Caco-2 (cell line): ENCODE data around the gene NRXN2. TPM values are rescaled to one million over a fixed set of nuclear protein-coding genes. Genes with fewer than 3 reads are reported as not detected.

Experiments used
- BruUV-seq: library from RNA; stranded (reverse); fragments of 400-500 nt; replicated peaks from 2 replicates; lab custom pipeline; 2021; lab: Mats Ljungman, UMichigan
- CTCF ChIA-PET: fragments of 300-600 bp; sonication (Branson Sonifier 250); formaldehyde crosslinking; loops from one replicate; lab custom pipeline; 2022; ENCODE audit warnings: antibody characterized with exemption; lab: Charles Lee
- POLR2A ChIA-PET: fragments of 300-600 bp; sonication (Branson Sonifier 250); formaldehyde crosslinking; loops from one replicate; lab custom pipeline; 2022; ENCODE audit warnings: antibody characterized with exemption; lab: Charles Lee
- DNase-seq, 2 experiments: peaks; one replicate each; pipeline versions ENCODE4 v3.0.0 to v3.0.0-alpha.2; 2020 to 2022
- H3K27me3 ChIP-seq: replicated peaks from 2 replicates; pipeline ENCODE4 v1.6.0; 2011; ENCODE audit warnings: low read length; ENCODE audit not compliant: control insufficient read depth, insufficient read depth
- H3K36me3 ChIP-seq: 2 replicates; pipeline ENCODE4 v1.5.1; 2011; ENCODE audit warnings: low read length; ENCODE audit not compliant: control insufficient read depth, insufficient read depth
- H3K4me1 ChIP-seq: fragments of 250-450 bp; sonication (Bioruptor Pico); 2 replicates; pipeline ENCODE4 v1.5.1; 2020; ENCODE audit warnings: mild to moderate bottlenecking
- H3K4me3 ChIP-seq: 2 replicates; pipeline ENCODE4 v1.5.1; 2011; ENCODE audit warnings: low read depth, mild to moderate bottlenecking, control low read depth, low read length
- H3K9me3 ChIP-seq: fragments of 250-450 bp; sonication (Bioruptor Pico); 2 replicates; pipeline ENCODE4 v1.5.1; 2020; ENCODE audit warnings: mild to moderate bottlenecking, moderate library complexity
- H3K27ac Mint-ChIP-seq: one replicate; pipeline ENCODE4 v1.8.0; 2022; ENCODE audit warnings: mixed read lengths; ENCODE audit not compliant: unreplicated experiment
- H3K27me3 Mint-ChIP-seq: one replicate; pipeline ENCODE4 v1.8.0; 2022; ENCODE audit warnings: mixed read lengths; ENCODE audit not compliant: insufficient read depth, unreplicated experiment
- H3K36me3 Mint-ChIP-seq: one replicate; pipeline ENCODE4 v1.8.0; 2022; ENCODE audit warnings: mild to moderate bottlenecking, mixed read lengths; ENCODE audit not compliant: insufficient read depth, unreplicated experiment
- H3K4me1 Mint-ChIP-seq: one replicate; pipeline ENCODE4 v1.8.0; 2022; ENCODE audit warnings: low read depth, mixed read lengths; ENCODE audit not compliant: unreplicated experiment
- H3K4me3 Mint-ChIP-seq: one replicate; pipeline ENCODE4 v1.8.0; 2022; ENCODE audit warnings: mild to moderate bottlenecking, moderate library complexity, mixed read lengths; ENCODE audit not compliant: unreplicated experiment
- H3K9me3 Mint-ChIP-seq: one replicate; pipeline ENCODE4 v1.8.0; 2022; ENCODE audit warnings: mixed read lengths; ENCODE audit not compliant: unreplicated experiment
- intact Hi-C: fragments of 100-400 bp; cut with micrococcal nuclease; formaldehyde crosslinking; loops from one replicate; pipeline ENCODE4 v1.10.0; 2022; ENCODE audit not compliant: unreplicated experiment
- total RNA-seq: library from RNA; stranded (reverse); gene quantifications from 2 replicates; pipeline ENCODE4 v1.2.3, GENCODE V29; 2022
- TF ChIP-seq, protein P1 (sequence below), 2 experiments: fragments of 200-600 bp in 1 of 2; IDR thresholded peaks; 1 replicate in 1 of 2; 2 replicates in 1 of 2; pipeline versions ENCODE4 v1.5.1 to v1.8.0; 2011 to 2022; ENCODE audit warnings: antibody characterized with exemption in 1 of 2, control low read depth in 1 of 2, inconsistent platforms in 1 of 2, low read depth in 1 of 2, low read length in 1 of 2, mild to moderate bottlenecking in 1 of 2, moderate library complexity in 1 of 2; ENCODE audit not compliant: insufficient read depth in 1 of 2, severe bottlenecking in 1 of 2, unreplicated experiment in 1 of 2

The NRXN2 gene
- total RNA-seq, 1 experiment from 2014 or later: 7.6 TPM

DNA sequence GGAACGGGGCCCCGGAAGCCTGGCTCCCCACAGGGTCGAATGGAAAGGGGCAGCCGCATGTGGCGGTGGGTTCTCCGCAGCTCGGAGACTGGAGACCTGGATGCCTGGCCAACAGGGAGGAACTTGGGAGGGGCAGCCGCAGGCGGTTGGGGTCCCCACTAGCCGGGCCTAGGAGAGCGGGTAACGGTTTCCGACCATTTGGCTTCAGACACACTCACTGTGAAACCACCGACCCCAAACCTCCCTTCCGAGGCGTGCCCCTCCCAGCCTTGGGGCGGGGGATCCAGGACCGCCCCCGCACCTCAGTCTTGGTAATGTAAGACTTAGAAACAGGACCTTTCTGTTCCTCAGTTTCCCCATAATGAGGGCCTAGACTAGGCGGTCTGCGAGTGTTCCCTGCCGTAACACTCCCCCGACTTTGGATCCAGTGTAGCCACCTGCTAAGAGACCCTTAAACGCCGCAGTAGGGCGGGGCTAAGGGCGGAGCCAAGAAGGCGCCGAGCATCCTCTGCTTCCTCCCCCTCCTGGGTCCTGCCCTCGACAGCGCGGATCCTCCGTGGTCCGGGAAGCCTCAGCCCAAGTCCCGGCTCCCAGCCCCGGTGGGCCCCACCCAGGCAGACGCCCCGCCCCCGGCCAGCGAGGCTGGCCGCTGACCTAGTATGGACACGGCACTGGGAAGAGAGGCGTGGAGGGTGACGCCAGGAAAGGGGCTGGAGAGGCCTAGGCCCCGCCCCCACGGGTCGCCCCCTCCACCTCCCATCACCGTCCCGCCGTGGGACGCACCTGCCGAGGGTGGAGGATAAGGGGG lies 22.7 kb upstream of the NRXN2 start:
- Mint-ChIP-seq H3K4me1 (peaks cover 9% of the 10 kb centered on the region), H3K9me3 (no peaks in the 10 kb centered on the region), H3K27me3 (peaks cover 6% of the 10 kb centered on the region), H3K27ac (no peak overlapping the region), H3K4me3 (peak overlapping the region; percentile 65), H3K36me3 (peaks cover 11% of the 10 kb centered on the region)
- H3K4me3 ChIP-seq: peak overlapping the region; percentile 59; the same call in 1 of the 2 replicates
- POLR2A ChIA-PET: no interaction called here
- CTCF ChIA-PET: interaction anchor here (0.6 to 1.4 kb wide), 3 partner anchors 57 to 504 kb away, joined by 3 to 5 read pairs (median 3); no protein-coding TSS in a partner anchor
- intact Hi-C loops: no loop called here
- no peaks in the 10 kb centered on the region for H3K36me3 ChIP-seq
- BruUV-seq: no TSS peak
- TF ChIP-seq, protein P1, sequence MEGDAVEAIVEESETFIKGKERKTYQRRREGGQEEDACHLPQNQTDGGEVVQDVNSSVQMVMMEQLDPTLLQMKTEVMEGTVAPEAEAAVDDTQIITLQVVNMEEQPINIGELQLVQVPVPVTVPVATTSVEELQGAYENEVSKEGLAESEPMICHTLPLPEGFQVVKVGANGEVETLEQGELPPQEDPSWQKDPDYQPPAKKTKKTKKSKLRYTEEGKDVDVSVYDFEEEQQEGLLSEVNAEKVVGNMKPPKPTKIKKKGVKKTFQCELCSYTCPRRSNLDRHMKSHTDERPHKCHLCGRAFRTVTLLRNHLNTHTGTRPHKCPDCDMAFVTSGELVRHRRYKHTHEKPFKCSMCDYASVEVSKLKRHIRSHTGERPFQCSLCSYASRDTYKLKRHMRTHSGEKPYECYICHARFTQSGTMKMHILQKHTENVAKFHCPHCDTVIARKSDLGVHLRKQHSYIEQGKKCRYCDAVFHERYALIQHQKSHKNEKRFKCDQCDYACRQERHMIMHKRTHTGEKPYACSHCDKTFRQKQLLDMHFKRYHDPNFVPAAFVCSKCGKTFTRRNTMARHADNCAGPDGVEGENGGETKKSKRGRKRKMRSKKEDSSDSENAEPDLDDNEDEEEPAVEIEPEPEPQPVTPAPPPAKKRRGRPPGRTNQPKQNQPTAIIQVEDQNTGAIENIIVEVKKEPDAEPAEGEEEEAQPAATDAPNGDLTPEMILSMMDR (IDR thresholded peaks at IDR 0.05; ENCODE audit: insufficient read depth in 1 of 2, low read depth in 1 of 2, low read length in 1 of 2, severe bottlenecking in 1 of 2, unreplicated experiment in 1 of 2): no peak
- peaks cover 38% of the 10 kb centered on the region for H3K4me1 ChIP-seq
- no peaks in the 10 kb centered on the region for H3K27me3 ChIP-seq
- H3K9me3 ChIP-seq: no peaks in the 10 kb centered on the region
- no peak for DNase-seq

GRCh38 chr11:64745189-64745520 lies 22.2 kb upstream of the NRXN2 start:
- no peak overlapping the region for H3K27ac Mint-ChIP-seq
- peak in 1 of 2 experiments; percentile 27 for DNase-seq
- intact Hi-C loops: no loop called here
- H3K9me3 ChIP-seq: no peaks in the 10 kb centered on the region
- H3K4me1 ChIP-seq: peaks cover 38% of the 10 kb centered on the region
- no peaks in the 10 kb centered on the region for H3K36me3 ChIP-seq
- H3K36me3 Mint-ChIP-seq: peaks cover 11% of the 10 kb centered on the region
- peak overlapping the region; percentile 65 for H3K4me3 Mint-ChIP-seq
- H3K27me3 Mint-ChIP-seq: peaks cover 6% of the 10 kb centered on the region
- H3K4me3 ChIP-seq: peak overlapping the region; percentile 59
- POLR2A ChIA-PET: no interaction called here
- CTCF ChIA-PET: interaction anchor here (0.6 to 1.4 kb wide), 3 partner anchors 56 to 504 kb away, joined by 3 to 5 read pairs (median 3); no protein-coding TSS in a partner anchor
- no peaks in the 10 kb centered on the region for H3K27me3 ChIP-seq
- H3K4me1 Mint-ChIP-seq: peaks cover 9% of the 10 kb centered on the region
- H3K9me3 Mint-ChIP-seq: no peaks in the 10 kb centered on the region
- BruUV-seq: no TSS peak
- TF ChIP-seq, protein P1 (IDR thresholded peaks at IDR 0.05; ENCODE audit: insufficient read depth in 1 of 2, low read depth in 1 of 2, low read length in 1 of 2, severe bottlenecking in 1 of 2, unreplicated experiment in 1 of 2): no peak

DNA sequence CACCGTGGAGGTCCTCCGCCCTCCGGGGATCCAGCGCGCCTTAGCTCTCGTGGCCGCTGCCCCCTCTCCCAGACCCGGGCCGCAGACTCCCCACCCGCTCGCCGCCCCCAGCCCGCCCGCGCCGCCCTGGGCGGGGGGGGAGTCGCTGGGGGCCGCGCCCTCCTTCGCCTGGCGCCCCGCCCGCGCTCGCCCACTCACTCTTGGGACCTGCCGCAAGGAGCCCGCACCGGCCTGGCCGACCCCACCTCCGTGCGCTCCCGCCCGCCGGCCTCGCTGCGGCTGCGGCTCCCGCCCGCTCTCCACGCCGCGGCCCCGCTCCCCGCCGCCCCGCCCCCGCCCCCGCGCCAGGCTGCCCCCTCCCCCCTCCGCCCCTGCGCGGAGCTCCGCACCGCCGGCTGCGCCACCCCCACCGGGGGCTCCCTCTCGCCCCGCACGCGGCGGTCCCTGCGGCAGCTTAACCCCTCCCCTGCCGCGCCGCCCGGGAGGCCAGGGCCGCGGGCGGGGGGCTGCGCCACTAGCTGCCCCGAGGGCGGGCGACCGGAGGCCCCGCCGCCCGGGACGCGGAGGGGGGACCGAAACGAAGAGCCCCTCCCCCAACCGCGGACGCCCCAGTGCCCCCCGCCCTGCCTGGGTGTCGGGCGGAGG lies 21.7 kb upstream of the NRXN2 start:
- Histone ChIP-seq H3K9me3 (no peaks in the 10 kb centered on the region), H3K36me3 (no peaks in the 10 kb centered on the region), H3K4me1 (peaks cover 38% of the 10 kb centered on the region), H3K4me3 (peak overlapping the region; percentile 59), H3K27me3 (no peaks in the 10 kb centered on the region)
- intact Hi-C loops: no loop called here
- peaks cover 6% of the 10 kb centered on the region for H3K27me3 Mint-ChIP-seq
- TF ChIP-seq, protein P1 (IDR thresholded peaks at IDR 0.05; ENCODE audit: insufficient read depth in 1 of 2, low read depth in 1 of 2, low read length in 1 of 2, severe bottlenecking in 1 of 2, unreplicated experiment in 1 of 2): no peak
- no peak for DNase-seq
- H3K27ac Mint-ChIP-seq: no peak overlapping the region
- POLR2A ChIA-PET: no interaction called here
- H3K36me3 Mint-ChIP-seq: peaks cover 11% of the 10 kb centered on the region
- CTCF ChIA-PET: interaction anchor here (1.1 to 1.4 kb wide), 2 partner anchors 56 to 94 kb away, joined by 3 to 5 read pairs; no protein-coding TSS in a partner anchor
- BruUV-seq: no TSS peak
- H3K4me1 Mint-ChIP-seq: peaks cover 9% of the 10 kb centered on the region
- no peaks in the 10 kb centered on the region for H3K9me3 Mint-ChIP-seq
- peak overlapping the region; percentile 69 for H3K4me3 Mint-ChIP-seq
